ENCODE measurements around the gene KCTD17. TPM values are rescaled to one million over a fixed set of nuclear protein-coding genes. Genes with fewer than 3 reads are reported as not detected.

The KCTD17 gene
- total RNA-seq, 1 donor from 2014 or later, result 31.3 TPM

DNA sequence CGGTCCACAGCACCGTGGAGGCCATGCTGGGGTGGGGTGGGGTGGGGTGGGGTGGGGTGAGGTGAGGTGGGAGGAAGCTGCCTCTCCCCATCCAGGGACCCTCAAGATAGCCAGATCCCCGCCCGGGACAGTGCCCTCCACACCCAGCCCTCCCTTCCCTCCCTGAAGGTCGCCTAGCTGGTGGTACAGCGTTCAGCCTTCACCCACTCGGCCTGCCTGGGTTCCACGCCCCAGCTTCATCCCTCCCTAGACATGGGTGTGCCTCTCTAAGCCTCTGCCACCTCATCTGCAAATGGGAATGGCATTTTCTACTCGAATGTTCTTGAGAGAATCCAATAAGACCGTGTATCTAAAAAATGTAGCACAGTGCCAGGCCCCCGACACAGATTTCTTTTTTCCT lies 17.8 kb downstream of the KCTD17 start:
- FAIRE-seq, result no peak
- Histone ChIP-seq H4K20me1 (ENCODE audit: insufficient read depth, low read length) (no peaks in the 10 kb centered on the region), H3K4me2 (ENCODE audit: low read length) (no peak overlapping the region), H2AFZ (ENCODE audit: low read depth, low read length) (no peak overlapping the region), H3K9me3 (ENCODE audit: insufficient read depth, low read depth, low read length) (peaks cover 8% of the 10 kb centered on the region), H3K9ac (ENCODE audit: low read length) (no peak overlapping the region), H3K4me3 (ENCODE audit: insufficient read depth, low read depth, low read length) (no peak overlapping the region), H3K27me3 (ENCODE audit: insufficient read depth, low read length) (peaks cover 24% of the 10 kb centered on the region), H3K36me3 (ENCODE audit: insufficient read depth, low read length) (no peaks in the 10 kb centered on the region), H3K79me2 (ENCODE audit: insufficient read depth, low read length) (no peaks in the 10 kb centered on the region), H3K4me1 (ENCODE audit: insufficient read depth, low read length) (no peaks in the 10 kb centered on the region), H3K27ac (ENCODE audit: low read depth, low read length) (no peak overlapping the region)
- no peak overlapping the region for H3K4me3 Mint-ChIP-seq (ENCODE audit: unreplicated experiment)
- no peak overlapping the region for H3K27ac Mint-ChIP-seq (ENCODE audit: unreplicated experiment)
- TF ChIP-seq EZH2 (IDR thresholded peaks at IDR 0.05; ENCODE audit: insufficient read depth, low read length), result no peak
- TF ChIP-seq, protein P1, sequence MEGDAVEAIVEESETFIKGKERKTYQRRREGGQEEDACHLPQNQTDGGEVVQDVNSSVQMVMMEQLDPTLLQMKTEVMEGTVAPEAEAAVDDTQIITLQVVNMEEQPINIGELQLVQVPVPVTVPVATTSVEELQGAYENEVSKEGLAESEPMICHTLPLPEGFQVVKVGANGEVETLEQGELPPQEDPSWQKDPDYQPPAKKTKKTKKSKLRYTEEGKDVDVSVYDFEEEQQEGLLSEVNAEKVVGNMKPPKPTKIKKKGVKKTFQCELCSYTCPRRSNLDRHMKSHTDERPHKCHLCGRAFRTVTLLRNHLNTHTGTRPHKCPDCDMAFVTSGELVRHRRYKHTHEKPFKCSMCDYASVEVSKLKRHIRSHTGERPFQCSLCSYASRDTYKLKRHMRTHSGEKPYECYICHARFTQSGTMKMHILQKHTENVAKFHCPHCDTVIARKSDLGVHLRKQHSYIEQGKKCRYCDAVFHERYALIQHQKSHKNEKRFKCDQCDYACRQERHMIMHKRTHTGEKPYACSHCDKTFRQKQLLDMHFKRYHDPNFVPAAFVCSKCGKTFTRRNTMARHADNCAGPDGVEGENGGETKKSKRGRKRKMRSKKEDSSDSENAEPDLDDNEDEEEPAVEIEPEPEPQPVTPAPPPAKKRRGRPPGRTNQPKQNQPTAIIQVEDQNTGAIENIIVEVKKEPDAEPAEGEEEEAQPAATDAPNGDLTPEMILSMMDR (IDR thresholded peaks at IDR 0.05; ENCODE audit: insufficient read depth, low read depth, low read length), result no peak
- H3K4me1 Mint-ChIP-seq (ENCODE audit: low read depth, unreplicated experiment), result no peaks in the 10 kb centered on the region
- no peaks in the 10 kb centered on the region for H3K9me3 Mint-ChIP-seq (ENCODE audit: unreplicated experiment)
- DNase-seq (ENCODE audit: low read depth), result no peak
- peaks cover 3% of the 10 kb centered on the region for H3K36me3 Mint-ChIP-seq (ENCODE audit: low read depth, unreplicated experiment)
- H3K27me3 Mint-ChIP-seq (ENCODE audit: low read depth, unreplicated experiment), result peaks cover 42% of the 10 kb centered on the region

DNA sequence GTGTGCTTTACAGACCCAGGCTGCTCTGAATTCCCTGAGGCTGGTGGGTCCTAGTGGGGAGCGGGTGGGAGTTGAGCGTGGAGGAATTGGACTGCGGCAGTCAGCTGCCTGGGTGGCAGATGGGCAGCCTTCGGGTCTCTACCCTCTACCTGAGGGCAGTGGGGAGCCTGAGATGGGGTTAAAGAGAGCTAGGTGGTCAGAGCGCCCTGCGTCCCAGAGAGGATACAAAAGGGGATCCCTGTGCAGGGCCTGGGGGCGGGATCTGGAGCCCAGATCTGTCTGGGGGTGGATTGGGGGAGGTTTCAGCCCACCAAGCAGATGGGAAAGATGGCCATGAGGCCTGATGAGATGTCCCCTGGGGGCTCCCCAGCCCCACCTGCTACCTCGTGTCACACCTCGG lies 18.2 kb downstream of the KCTD17 start:
- Histone ChIP-seq H3K4me1 (ENCODE audit: insufficient read depth, low read length) (no peaks in the 10 kb centered on the region), H3K4me3 (ENCODE audit: insufficient read depth, low read depth, low read length) (no peak overlapping the region), H3K36me3 (ENCODE audit: insufficient read depth, low read length) (no peaks in the 10 kb centered on the region), H3K9me3 (ENCODE audit: insufficient read depth, low read depth, low read length) (peaks cover 8% of the 10 kb centered on the region), H2AFZ (ENCODE audit: low read depth, low read length) (no peak overlapping the region), H3K27me3 (ENCODE audit: insufficient read depth, low read length) (peaks cover 27% of the 10 kb centered on the region), H3K27ac (ENCODE audit: low read depth, low read length) (no peak overlapping the region), H4K20me1 (ENCODE audit: insufficient read depth, low read length) (no peaks in the 10 kb centered on the region), H3K4me2 (ENCODE audit: low read length) (no peak overlapping the region), H3K9ac (ENCODE audit: low read length) (no peak overlapping the region), H3K79me2 (ENCODE audit: insufficient read depth, low read length) (no peaks in the 10 kb centered on the region)
- Mint-ChIP-seq H3K27ac (ENCODE audit: unreplicated experiment) (no peak overlapping the region), H3K4me1 (ENCODE audit: low read depth, unreplicated experiment) (no peaks in the 10 kb centered on the region), H3K9me3 (ENCODE audit: unreplicated experiment) (no peaks in the 10 kb centered on the region), H3K36me3 (ENCODE audit: low read depth, unreplicated experiment) (peaks cover under 1% of the 10 kb centered on the region), H3K27me3 (ENCODE audit: low read depth, unreplicated experiment) (peaks cover 38% of the 10 kb centered on the region), H3K4me3 (ENCODE audit: unreplicated experiment) (no peak overlapping the region)
- DNase-seq (ENCODE audit: low read depth) (no peak), FAIRE-seq (no peak)
- TF ChIP-seq, protein P1 (IDR thresholded peaks at IDR 0.05; ENCODE audit: insufficient read depth, low read depth, low read length), result no peak
- TF ChIP-seq EZH2 (IDR thresholded peaks at IDR 0.05; ENCODE audit: insufficient read depth, low read length), result no peak

DNA sequence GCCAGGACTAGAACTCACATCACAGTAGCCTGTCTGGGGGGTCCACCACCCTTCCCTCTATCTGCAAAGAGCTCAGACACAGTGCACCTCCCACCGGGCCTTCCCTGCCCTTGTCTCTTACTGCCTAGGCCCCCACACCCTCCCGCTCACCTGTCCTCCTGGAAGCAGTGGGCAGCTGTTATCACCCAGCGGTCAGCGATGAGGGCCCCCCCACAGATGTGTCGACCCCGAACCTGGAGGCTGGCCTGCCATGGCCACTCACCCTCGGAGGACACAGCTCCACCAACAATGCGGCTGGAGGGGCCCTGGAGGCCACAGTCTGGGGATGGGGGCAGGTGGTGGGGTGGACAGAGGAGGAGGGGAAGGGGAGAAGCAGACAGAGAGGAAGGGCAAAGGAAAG lies 18.8 kb downstream of the KCTD17 start:
- Histone ChIP-seq H4K20me1 (ENCODE audit: insufficient read depth, low read length) (no peaks in the 10 kb centered on the region), H3K9ac (ENCODE audit: low read length) (no peak overlapping the region), H3K4me3 (ENCODE audit: insufficient read depth, low read depth, low read length) (no peak overlapping the region), H3K4me1 (ENCODE audit: insufficient read depth, low read length) (no peaks in the 10 kb centered on the region), H2AFZ (ENCODE audit: low read depth, low read length) (no peak overlapping the region), H3K9me3 (ENCODE audit: insufficient read depth, low read depth, low read length) (peaks cover 8% of the 10 kb centered on the region), H3K27ac (ENCODE audit: low read depth, low read length) (no peak overlapping the region), H3K79me2 (ENCODE audit: insufficient read depth, low read length) (no peaks in the 10 kb centered on the region), H3K4me2 (ENCODE audit: low read length) (no peak overlapping the region), H3K36me3 (ENCODE audit: insufficient read depth, low read length) (no peaks in the 10 kb centered on the region), H3K27me3 (ENCODE audit: insufficient read depth, low read length) (peaks cover 27% of the 10 kb centered on the region)
- DNase-seq (ENCODE audit: low read depth) (no peak), FAIRE-seq (no peak)
- H3K4me1 Mint-ChIP-seq (ENCODE audit: low read depth, unreplicated experiment), result no peaks in the 10 kb centered on the region
- H3K9me3 Mint-ChIP-seq (ENCODE audit: unreplicated experiment), result no peaks in the 10 kb centered on the region
- H3K4me3 Mint-ChIP-seq (ENCODE audit: unreplicated experiment), result no peak overlapping the region
- peaks cover 38% of the 10 kb centered on the region for H3K27me3 Mint-ChIP-seq (ENCODE audit: low read depth, unreplicated experiment)
- no peak overlapping the region for H3K27ac Mint-ChIP-seq (ENCODE audit: unreplicated experiment)
- no peaks in the 10 kb centered on the region for H3K36me3 Mint-ChIP-seq (ENCODE audit: low read depth, unreplicated experiment)
- TF ChIP-seq, protein P1 (IDR thresholded peaks at IDR 0.05; ENCODE audit: insufficient read depth, low read depth, low read length), result no peak
- no peak for TF ChIP-seq EZH2 (IDR thresholded peaks at IDR 0.05; ENCODE audit: insufficient read depth, low read length)

Measured in astrocyte (in vitro differentiated cells and primary cell).